Left cardiac atrium (tissue), 2 donors: ENCODE results near the gene PRKCG. TPM values are rescaled to one million over a fixed set of nuclear protein-coding genes. Genes with fewer than 3 reads are reported as not detected.

Experiments used
- total RNA-seq, 2 donors: library from RNA; stranded (reverse); fragmentation: NEBNext Ultra II Directional; extraction: Animal tissue kit (Norgen Biotek cat#: 25700); gene quantifications; one replicate each; pipeline ENCODE4 v1.2.1, GENCODE V29; 2021
- donor health status: DM: no; HTN: yes; CAD: no; lungs with severe emphysema.
- donor health status: DM: yes; HTN: yes; CAD: no.

PRKCG gene
- total RNA-seq, 2 donors from 2014 or later = not detected

Other genes starting within 250 kb of the PRKCG start
- under 1 TPM; 0.56 to 0.84 TPM for gene NLRP12, start 57.9 kb upstream of the PRKCG start, total RNA-seq
- 100 to 1,000 TPM; 106 to 209 TPM for gene MYADM, start 14.3 kb upstream of the PRKCG start, total RNA-seq
- gene CACNG7, start 27.1 kb downstream of the PRKCG start, total RNA-seq = not detected
- gene CACNG8, start 80.7 kb downstream of the PRKCG start, total RNA-seq = under 1 TPM; 0.06 to 0.29 TPM
- gene CACNG6, start 109.4 kb downstream of the PRKCG start, total RNA-seq = under 1 TPM in 1 of 2 donors, not detected in 1; 0.21 TPM
- gene VSTM1, start 181.7 kb downstream of the PRKCG start, total RNA-seq = under 1 TPM in 1 of 2 donors, not detected in 1; 0.29 TPM
- gene TARM1, start 199.2 kb downstream of the PRKCG start, total RNA-seq = not detected
- gene OSCAR, start 218.6 kb downstream of the PRKCG start, total RNA-seq = 1 to 10 TPM; 1.4 to 1.9 TPM
- gene NDUFA3, start 220.7 kb downstream of the PRKCG start, total RNA-seq = 100 to 1,000 TPM; 272 to 373 TPM
- 10 to 100 TPM; 14.0 to 16.8 TPM for gene TFPT, start 233.5 kb downstream of the PRKCG start, total RNA-seq
- 10 to 100 TPM; 39.3 to 43.2 TPM for gene PRPF31, start 233.6 kb downstream of the PRKCG start, total RNA-seq